ENCODE measurements around the gene SPRN. TPM values are rescaled to one million over a fixed set of nuclear protein-coding genes. Genes with fewer than 3 reads are reported as not detected.

The SPRN gene
- total RNA-seq, 4 donors from 2014 or later = 0.34 to 0.71 TPM; not detected in 2

DNA sequence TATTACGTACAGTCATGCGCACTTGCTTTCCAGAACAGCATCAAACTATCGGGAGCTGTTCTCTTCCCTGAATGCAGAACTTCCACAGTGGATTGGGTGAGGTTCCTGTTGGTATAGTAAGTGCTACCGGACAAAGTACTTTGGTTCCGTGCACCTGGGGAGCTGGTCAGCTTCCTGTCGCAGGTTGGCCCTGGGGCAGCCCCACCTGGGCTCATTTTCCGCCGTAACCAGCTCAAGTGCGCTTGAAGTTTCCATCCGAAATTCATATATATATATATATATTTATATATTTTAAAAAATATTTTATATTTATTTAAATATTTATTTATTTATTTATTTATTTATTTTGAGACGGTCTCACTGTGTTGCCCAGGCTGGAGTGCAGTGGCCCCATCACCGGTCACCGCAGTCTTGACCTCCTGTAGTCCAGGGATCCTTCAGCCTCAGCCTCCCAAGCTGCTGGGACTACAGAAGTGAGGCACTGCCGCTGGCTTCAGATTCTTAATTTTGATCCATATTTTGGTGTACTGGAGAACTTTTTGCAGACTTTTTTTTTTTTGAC lies 35.9 kb upstream of the SPRN start:
- no peak overlapping the region for H3K4me3 ChIP-seq
- peaks cover 0 to 26% (median 0%) of the 10 kb centered on the region in 4 donors for H3K36me3 ChIP-seq
- no peaks in the 10 kb centered on the region for H3K27me3 ChIP-seq
- H3K4me1 ChIP-seq = no peaks in the 10 kb centered on the region
- no peaks in the 10 kb centered on the region for H3K9me3 ChIP-seq
- 92% methylated on average over 14 of the region's 14 CpGs for WGBS
- no peak for TF ChIP-seq POLR2AphosphoS5 (IDR thresholded peaks at IDR 0.05)
- TF ChIP-seq POLR2A (IDR thresholded peaks at IDR 0.05; ENCODE audit: low read depth) = no peak
- TF ChIP-seq, protein P1, sequence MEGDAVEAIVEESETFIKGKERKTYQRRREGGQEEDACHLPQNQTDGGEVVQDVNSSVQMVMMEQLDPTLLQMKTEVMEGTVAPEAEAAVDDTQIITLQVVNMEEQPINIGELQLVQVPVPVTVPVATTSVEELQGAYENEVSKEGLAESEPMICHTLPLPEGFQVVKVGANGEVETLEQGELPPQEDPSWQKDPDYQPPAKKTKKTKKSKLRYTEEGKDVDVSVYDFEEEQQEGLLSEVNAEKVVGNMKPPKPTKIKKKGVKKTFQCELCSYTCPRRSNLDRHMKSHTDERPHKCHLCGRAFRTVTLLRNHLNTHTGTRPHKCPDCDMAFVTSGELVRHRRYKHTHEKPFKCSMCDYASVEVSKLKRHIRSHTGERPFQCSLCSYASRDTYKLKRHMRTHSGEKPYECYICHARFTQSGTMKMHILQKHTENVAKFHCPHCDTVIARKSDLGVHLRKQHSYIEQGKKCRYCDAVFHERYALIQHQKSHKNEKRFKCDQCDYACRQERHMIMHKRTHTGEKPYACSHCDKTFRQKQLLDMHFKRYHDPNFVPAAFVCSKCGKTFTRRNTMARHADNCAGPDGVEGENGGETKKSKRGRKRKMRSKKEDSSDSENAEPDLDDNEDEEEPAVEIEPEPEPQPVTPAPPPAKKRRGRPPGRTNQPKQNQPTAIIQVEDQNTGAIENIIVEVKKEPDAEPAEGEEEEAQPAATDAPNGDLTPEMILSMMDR (IDR thresholded peaks at IDR 0.05) = no peak
- no peak for TF ChIP-seq EP300 (IDR thresholded peaks at IDR 0.05)
- intact Hi-C loops (cut with DNase I) = no loop called here
- H3K27ac ChIP-seq (replicated peaks in 1 of 4) = no peak overlapping the region
- DNase-seq (ENCODE audit: extremely low spot score) = peak; percentile 86

DNA sequence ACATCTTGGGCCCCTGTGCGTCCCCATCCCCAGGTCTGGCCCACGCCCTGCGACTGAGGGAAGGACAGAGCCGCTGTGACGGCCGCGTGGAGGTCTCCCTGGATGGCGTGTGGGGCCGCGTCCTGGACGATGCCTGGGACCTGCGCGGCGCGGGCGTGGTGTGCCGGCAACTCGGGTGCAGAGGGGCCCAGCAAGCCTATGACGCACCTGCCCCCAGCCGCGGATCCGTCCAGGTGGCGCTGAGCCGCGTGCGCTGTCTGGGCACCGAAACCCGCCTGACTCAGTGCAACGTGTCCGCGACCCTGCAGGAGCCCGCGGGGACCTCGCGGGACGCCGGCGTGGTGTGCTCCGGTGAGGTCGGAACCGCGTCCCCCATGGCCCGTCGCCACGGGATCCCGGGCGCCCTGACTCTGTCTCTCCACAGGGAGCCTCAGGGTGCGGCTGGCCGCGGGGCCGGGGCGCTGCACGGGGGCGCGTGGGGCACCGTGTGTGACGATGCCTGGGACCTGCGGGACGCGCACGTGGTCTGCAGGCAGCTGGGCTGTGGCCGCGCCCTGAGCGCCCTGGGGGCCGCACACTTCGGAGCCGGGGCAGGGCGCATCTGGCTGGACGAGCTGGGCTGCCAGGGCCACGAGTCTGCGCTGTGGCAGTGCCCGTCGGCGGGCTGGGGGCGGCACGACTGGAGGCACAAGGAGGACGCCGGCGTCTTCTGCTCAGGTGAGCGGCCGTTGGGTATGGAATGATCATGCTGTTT lies 35.2 kb upstream of the SPRN start:
- Histone ChIP-seq H3K4me3 (no peak overlapping the region), H3K4me1 (no peaks in the 10 kb centered on the region), H3K9me3 (no peaks in the 10 kb centered on the region), H3K27me3 (no peaks in the 10 kb centered on the region), H3K27ac (replicated peaks in 1 of 4) (no peak overlapping the region), H3K36me3 (peaks cover 0 to 23% (median 0%) of the 10 kb centered on the region in 4 donors)
- peak; percentile 47 for DNase-seq (ENCODE audit: extremely low spot score)
- intact Hi-C loops (cut with DNase I) = no loop called here
- TF ChIP-seq, protein P1 (IDR thresholded peaks at IDR 0.05) = no peak
- TF ChIP-seq EP300 (IDR thresholded peaks at IDR 0.05) = no peak
- no peak for TF ChIP-seq POLR2A (IDR thresholded peaks at IDR 0.05; ENCODE audit: low read depth)
- TF ChIP-seq POLR2AphosphoS5 (IDR thresholded peaks at IDR 0.05) = no peak
- WGBS = 69% methylated on average over 26 of the region's 81 CpGs

DNA sequence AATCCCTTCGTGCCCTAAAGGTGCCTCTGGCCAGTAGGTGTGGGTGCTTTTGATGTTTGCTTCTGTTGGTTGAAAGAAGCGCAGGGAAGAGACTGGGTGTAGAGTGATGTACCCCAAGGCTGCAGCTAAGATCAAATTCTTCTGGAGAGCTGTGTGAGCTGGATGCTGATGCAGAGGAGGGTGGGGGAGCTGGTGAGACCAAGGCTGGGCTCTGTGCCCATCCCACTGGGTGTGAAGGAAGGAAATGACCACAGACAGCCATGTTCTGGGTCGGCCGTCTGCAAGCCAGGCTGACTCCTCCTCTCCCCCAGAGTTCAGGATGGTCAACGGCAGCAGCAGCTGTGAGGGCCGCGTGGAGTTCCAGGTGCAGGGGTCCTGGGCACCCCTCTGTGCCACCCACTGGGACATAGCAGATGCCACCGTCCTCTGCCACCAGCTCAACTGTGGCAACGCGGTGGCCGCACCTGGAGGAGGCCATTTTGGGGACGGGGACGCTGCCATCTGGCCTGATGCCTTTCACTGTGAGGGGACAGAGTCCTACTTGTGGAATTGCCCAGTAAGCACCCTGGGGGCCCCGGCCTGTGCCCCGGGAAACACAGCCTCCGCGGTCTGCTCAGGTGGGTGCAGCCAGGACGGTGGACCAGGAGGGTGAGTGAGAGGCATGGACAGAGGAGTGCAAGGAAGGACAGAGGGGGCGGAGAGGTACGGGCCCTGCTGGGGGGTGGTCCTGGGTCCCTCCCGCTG lies 34.5 kb upstream of the SPRN start:
- Histone ChIP-seq H3K27ac (replicated peaks in 1 of 4) (no peak overlapping the region), H3K9me3 (no peaks in the 10 kb centered on the region), H3K36me3 (peaks cover 0 to 19% (median 0%) of the 10 kb centered on the region in 4 donors), H3K27me3 (no peaks in the 10 kb centered on the region), H3K4me1 (no peaks in the 10 kb centered on the region), H3K4me3 (no peak overlapping the region)
- TF ChIP-seq, protein P1 (IDR thresholded peaks at IDR 0.05) = no peak
- TF ChIP-seq EP300 (IDR thresholded peaks at IDR 0.05) = no peak
- no peak for TF ChIP-seq POLR2A (IDR thresholded peaks at IDR 0.05; ENCODE audit: low read depth)
- TF ChIP-seq POLR2AphosphoS5 (IDR thresholded peaks at IDR 0.05) = no peak
- intact Hi-C loops (cut with DNase I) = no loop called here
- 82% methylated on average over 14 of the region's 21 CpGs for WGBS
- DNase-seq (ENCODE audit: extremely low spot score) = peak; percentile 88

DNA sequence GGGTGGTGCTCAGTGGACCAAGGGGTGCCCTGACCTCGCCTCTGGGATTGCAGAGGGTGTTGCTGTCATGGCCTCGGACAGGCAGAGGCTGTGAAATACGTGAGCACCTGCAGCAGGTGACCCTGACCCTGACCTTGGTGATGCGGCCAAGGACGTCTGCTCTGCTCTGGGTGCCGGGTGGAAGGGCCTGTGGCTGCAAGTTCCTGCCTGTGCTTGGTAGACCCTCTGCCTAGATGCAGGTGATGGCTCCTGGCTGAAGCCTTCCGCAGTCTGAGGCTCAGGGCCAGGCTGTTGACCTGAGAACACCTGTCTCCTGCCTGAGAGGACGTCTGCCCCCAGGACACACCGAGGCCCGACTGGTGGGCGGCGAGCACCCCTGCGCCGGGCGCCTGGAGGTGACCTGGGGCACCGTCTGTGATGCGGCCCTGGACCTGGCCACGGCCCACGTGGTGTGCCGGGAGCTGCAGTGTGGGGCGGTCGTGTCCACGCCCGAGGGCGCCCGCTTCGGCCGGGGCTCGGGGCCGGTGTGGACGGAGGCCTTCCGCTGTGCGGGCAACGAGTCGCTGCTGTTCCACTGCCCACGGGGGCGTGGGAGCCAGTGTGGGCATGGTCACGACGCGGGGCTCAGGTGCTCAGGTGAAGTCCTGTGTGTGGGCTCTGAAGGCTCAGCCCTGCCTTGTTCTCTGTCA lies 33.7 kb upstream of the SPRN start:
- Histone ChIP-seq H3K4me3 (no peak overlapping the region), H3K27ac (replicated peaks in 1 of 4) (no peak overlapping the region), H3K27me3 (no peaks in the 10 kb centered on the region), H3K4me1 (no peaks in the 10 kb centered on the region), H3K9me3 (no peaks in the 10 kb centered on the region), H3K36me3 (peaks cover 0 to 19% (median 0%) of the 10 kb centered on the region in 4 donors)
- DNase-seq (ENCODE audit: extremely low spot score) = peak; percentile 88
- no peak for TF ChIP-seq POLR2A (IDR thresholded peaks at IDR 0.05; ENCODE audit: low read depth)
- no peak for TF ChIP-seq POLR2AphosphoS5 (IDR thresholded peaks at IDR 0.05)
- TF ChIP-seq, protein P1 (IDR thresholded peaks at IDR 0.05) = no peak
- intact Hi-C loops (cut with DNase I) = no loop called here
- 91% methylated on average over 23 of the region's 40 CpGs for WGBS
